BJ (cell line): ENCODE measurements around the gene TLDC2. TPM values are rescaled to one million over a fixed set of nuclear protein-coding genes. Genes with fewer than 3 reads are reported as not detected.
"Not testable (repeated sequence)": the region's sequence is repeated elsewhere in the genome, so short reads cannot be mapped to it uniquely, and the experiment has no call there.

Source experiments
- CTCF ChIA-PET: fragments of 350-600 bp; formaldehyde crosslinking; extraction: SDS; loops from one replicate; lab custom pipeline; 2021; ENCODE audit warnings: antibody characterized with exemption, inconsistent platforms; lab: Yijun Ruan, JAX
- POLR2A ChIA-PET: fragments of 300-600 bp; sonication (Branson Sonifier 250); formaldehyde crosslinking; extraction: SDS; loops from one replicate; lab custom pipeline; 2021; ENCODE audit warnings: antibody characterized with exemption; lab: Charles Lee
- DNase-seq: peaks from one replicate; pipeline ENCODE4 v3.0.0-alpha.2; 2011; ENCODE audit warnings: low read depth
- H3K27me3 ChIP-seq: 2 replicates; pipeline ENCODE4 v1.6.0; 2011; ENCODE audit warnings: low read length; ENCODE audit not compliant: control insufficient read depth, insufficient read depth
- H3K36me3 ChIP-seq: 2 replicates; pipeline ENCODE4 v1.5.1; 2011; ENCODE audit warnings: low read length; ENCODE audit not compliant: control insufficient read depth, insufficient read depth
- H3K4me3 ChIP-seq: 2 replicates; pipeline ENCODE4 v1.5.1; 2011; ENCODE audit warnings: low read depth, mild to moderate bottlenecking, control low read depth, low read length
- polyA plus RNA-seq: library from polyadenylated mRNA; depleted of rRNA; stranded (reverse); fragments of >200 nt; gene quantifications from 2 replicates; pipeline ENCODE4 v1.2.3, GENCODE V29; 2011
- TF ChIP-seq, protein P1 (sequence below): IDR thresholded peaks from 2 replicates; pipeline ENCODE4 v1.5.1; 2011; ENCODE audit warnings: low read depth, mild to moderate bottlenecking, control low read depth, inconsistent platforms, low read length, moderate library complexity; ENCODE audit not compliant: insufficient read depth

Gene TLDC2
- polyA plus RNA-seq, 1 experiment, result 0.37 TPM

DNA sequence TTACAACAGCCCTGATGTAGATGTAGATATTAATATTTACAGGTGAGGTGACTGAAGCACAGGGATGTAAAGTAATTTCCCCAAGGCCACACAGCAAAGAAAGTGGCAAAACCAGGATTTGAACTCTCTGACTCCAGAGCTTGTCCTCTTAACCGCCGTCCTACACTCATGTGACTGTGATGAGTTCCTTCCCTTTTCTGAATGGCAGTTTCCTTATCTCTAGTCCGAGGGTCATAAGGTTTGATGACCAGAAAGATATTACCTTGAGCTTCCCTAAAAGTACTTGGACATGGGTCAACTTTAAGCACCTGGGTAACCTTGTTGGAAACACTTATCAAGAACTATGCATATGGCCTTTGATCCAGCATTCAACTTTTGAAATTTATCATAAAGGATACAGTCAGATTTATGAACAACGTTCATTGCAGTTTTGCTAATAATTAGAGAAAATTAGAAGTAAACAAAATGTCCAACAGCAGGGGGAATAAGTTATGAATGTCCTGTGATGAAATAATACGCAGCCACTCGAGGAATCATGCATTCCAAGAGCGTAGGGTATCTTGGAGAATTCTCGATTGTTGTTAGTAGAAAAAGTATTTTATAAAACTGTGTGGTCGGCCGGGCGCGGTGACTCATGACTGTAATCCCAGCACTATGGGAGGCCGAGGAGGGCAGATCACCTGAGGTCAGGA, 2.3 kb upstream of the TLDC2 start:
- TF ChIP-seq, protein P1, sequence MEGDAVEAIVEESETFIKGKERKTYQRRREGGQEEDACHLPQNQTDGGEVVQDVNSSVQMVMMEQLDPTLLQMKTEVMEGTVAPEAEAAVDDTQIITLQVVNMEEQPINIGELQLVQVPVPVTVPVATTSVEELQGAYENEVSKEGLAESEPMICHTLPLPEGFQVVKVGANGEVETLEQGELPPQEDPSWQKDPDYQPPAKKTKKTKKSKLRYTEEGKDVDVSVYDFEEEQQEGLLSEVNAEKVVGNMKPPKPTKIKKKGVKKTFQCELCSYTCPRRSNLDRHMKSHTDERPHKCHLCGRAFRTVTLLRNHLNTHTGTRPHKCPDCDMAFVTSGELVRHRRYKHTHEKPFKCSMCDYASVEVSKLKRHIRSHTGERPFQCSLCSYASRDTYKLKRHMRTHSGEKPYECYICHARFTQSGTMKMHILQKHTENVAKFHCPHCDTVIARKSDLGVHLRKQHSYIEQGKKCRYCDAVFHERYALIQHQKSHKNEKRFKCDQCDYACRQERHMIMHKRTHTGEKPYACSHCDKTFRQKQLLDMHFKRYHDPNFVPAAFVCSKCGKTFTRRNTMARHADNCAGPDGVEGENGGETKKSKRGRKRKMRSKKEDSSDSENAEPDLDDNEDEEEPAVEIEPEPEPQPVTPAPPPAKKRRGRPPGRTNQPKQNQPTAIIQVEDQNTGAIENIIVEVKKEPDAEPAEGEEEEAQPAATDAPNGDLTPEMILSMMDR, result no peak
- Histone ChIP-seq H3K27me3 (peaks cover 2% of the 10 kb centered on the region; the same call in 1 of the 2 replicates), H3K4me3 (no peak overlapping the region), H3K36me3 (no peaks in the 10 kb centered on the region)
- no peak for DNase-seq
- ChIA-PET CTCF (interaction anchor here (1.0 to 1.5 kb wide), 4 partner anchors 10 to 119 kb away, joined by 4 to 7 read pairs (median 4); a partner anchor contains a TSS), POLR2A (no interaction called here)

DNA sequence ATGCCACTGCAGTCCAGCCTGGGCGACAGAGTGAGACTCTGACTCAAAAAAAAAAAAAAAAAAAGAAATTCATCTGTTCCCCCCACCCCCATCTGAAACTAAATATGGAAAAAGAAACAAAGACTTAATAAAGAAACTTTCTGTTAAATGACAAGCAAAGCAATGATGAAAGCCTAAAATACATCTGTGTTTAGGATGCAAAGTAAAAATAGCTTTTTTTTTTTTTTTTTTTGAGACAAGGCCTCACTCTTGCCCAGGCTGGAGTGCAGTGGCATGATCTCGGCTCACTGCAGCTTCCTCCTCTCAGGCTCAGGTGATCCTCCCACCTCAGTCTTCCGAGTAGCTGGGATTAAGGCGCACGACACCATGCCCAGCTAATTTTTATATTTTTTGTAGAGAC, 845 bp upstream of the TLDC2 start:
- not testable (repeated sequence) for H3K4me3 ChIP-seq, DNase-seq, H3K36me3 ChIP-seq, H3K27me3 ChIP-seq
- CTCF ChIA-PET, result interaction anchor here (1.4 to 1.9 kb wide), 2 partner anchors 11 to 12 kb away, joined by 3 to 7 read pairs; a partner anchor contains a TSS
- POLR2A ChIA-PET, result interaction anchor here (0.7 kb wide), 1 partner anchor 40 kb away, joined by 14 read pairs; no protein-coding TSS in a partner anchor

DNA sequence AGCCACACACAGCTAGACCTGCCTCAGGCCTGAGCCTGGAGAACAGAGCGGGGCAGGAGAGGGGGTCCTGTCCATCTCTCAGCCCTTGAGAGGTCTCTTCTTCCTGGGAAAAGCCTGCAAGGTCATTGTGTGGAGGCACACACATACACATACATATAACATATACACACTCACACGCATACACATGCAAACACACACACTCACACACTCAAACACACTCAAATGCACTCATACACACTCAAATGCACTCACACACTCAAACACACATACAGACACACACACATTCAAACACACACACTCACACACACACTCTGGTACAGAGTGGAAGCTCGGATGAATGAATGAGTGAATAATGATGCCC, 515 bp downstream of the TLDC2 start:
- ChIA-PET POLR2A (no interaction called here), CTCF (interaction anchor here (1.1 to 1.9 kb wide), 3 partner anchors 9 to 13 kb away, joined by 3 to 7 read pairs (median 3); a partner anchor contains a TSS)
- DNase-seq, result no peak
- no peaks in the 10 kb centered on the region for H3K36me3 ChIP-seq
- no peak overlapping the region for H3K4me3 ChIP-seq
- TF ChIP-seq, protein P1, result no peak
- H3K27me3 ChIP-seq, result peaks cover 2% of the 10 kb centered on the region; the same call in 1 of the 2 replicates

DNA sequence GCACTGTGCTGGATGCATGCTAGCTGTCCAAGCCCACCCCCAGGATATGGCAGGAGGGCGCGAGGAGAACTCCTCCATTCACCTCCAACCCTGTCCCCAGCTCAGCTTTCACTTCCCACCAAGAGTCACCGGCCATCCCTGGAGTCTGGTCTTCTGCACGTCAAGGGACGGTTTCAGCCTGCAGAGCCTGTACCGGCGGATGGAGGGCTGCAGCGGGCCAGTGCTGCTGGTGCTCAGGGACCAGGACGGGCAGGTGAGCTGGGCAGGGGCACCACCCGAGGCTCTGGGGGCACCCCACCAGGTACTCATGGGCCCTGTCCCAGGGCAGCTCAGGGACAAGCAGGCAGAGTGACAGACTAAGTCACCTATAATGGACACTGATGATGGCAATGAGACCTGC, 3.0 kb downstream of the TLDC2 start:
- no peak overlapping the region for H3K4me3 ChIP-seq
- DNase-seq, result no peak
- ChIA-PET POLR2A (no interaction called here), CTCF (interaction anchor here (0.9 to 1.8 kb wide), 2 partner anchors 14 to 16 kb away, joined by 3 to 5 read pairs; a partner anchor contains a TSS)
- TF ChIP-seq, protein P1, result no peak
- no peaks in the 10 kb centered on the region for H3K36me3 ChIP-seq
- H3K27me3 ChIP-seq, result 0 out of 2 replicates have a peak, but pooled peaks cover 1% of the 10 kb centered on the region

DNA sequence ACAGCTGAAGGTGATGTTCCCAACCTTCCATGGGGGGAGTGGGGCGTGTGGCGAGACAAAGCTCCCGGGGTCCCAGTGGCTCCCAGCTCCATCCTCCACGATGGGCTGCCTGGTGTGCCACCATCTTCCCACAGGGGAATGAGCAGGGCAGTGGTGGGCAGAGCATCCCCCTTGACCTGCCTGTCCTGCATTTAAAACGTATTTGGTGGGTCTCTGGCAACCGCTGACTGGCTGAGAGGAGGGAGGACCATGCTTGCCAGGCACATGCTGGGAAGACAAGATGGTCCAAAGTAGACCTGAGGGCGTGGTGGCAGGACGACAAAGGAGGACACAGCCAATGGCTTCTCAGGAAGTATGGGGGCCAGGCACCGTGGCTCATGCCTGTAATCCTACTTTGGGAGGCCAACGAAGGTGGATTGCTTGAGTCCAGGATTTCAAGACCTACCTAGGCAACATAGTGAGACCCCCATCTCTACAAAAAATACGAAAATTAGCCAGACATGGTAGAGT, 4.9 kb downstream of the TLDC2 start:
- H3K36me3 ChIP-seq, result no peaks in the 10 kb centered on the region
- POLR2A ChIA-PET, result no interaction called here

More for the DNA sequence above, 4.9 kb downstream of the TLDC2 start:
- CTCF ChIA-PET, result interaction anchor here (2.0 kb wide), 1 partner anchor 17 kb away, joined by 6 read pairs; a partner anchor contains a TSS
- TF ChIP-seq, protein P1, result no peak
- Histone ChIP-seq H3K27me3 (0 out of 2 replicates have a peak, but pooled peaks cover 1% of the 10 kb centered on the region), H3K4me3 (no peak overlapping the region)
- DNase-seq, result no peak
